Panc1 (cell line): ENCODE data around the gene NDUFA11. TPM values are rescaled to one million over a fixed set of nuclear protein-coding genes. Genes with fewer than 3 reads are reported as not detected.

Experiments
- ATAC-seq: fragments of 200-7000 bp; cut with Tn5 transposase; 2 replicates; pipeline ENCODE4 v1.9.1; 2020; ENCODE audit warnings: mild to moderate bottlenecking, moderate library complexity
- BruUV-seq: library from RNA; stranded (reverse); fragments of 400-500 nt; replicated peaks from 2 replicates; lab custom pipeline; 2021; lab: Mats Ljungman, UMichigan
- CTCF ChIA-PET: fragments of 300-600 bp; sonication (Branson Sonifier 250); formaldehyde crosslinking; loops from one replicate; lab custom pipeline; 2022; ENCODE audit warnings: antibody characterized with exemption; lab: Charles Lee
- POLR2A ChIA-PET: fragments of 300-600 bp; sonication (Branson Sonifier 250); formaldehyde crosslinking; loops from one replicate; lab custom pipeline; 2022; ENCODE audit warnings: antibody characterized with exemption; lab: Charles Lee
- DNase-seq: peaks from one replicate; pipeline ENCODE4 v3.0.0-alpha.2; 2010; ENCODE audit warnings: low read depth, low spot score
- H3K27ac ChIP-seq: 2 replicates; pipeline ENCODE4 v1.5.1; 2011; ENCODE audit warnings: mild to moderate bottlenecking, low read length, inconsistent platforms
- H3K27me3 ChIP-seq: fragments of 200-500 bp; sonication (Bioruptor generic); 2 replicates; pipeline ENCODE4 v1.6.0; 2014; ENCODE audit warnings: low read length, inconsistent platforms; ENCODE audit not compliant: control insufficient read depth, insufficient read depth
- H3K36me3 ChIP-seq: fragments of 200-500 bp; sonication (Bioruptor generic); 2 replicates; pipeline ENCODE4 v1.5.1; 2014; ENCODE audit warnings: inconsistent platforms, mild to moderate bottlenecking, low read length, moderate library complexity; ENCODE audit not compliant: control insufficient read depth, insufficient read depth
- H3K4me1 ChIP-seq: 2 replicates; pipeline ENCODE4 v1.5.1; 2011; ENCODE audit warnings: inconsistent platforms, mild to moderate bottlenecking, low read length, moderate library complexity; ENCODE audit not compliant: control insufficient read depth, insufficient read depth
- H3K4me3 ChIP-seq, 2 experiments: 2 replicates each; pipeline ENCODE4 v1.5.1; 2011 to 2012; ENCODE audit warnings: low read depth in 2 of 2, low read length in 2 of 2, mild to moderate bottlenecking in 2 of 2, inconsistent platforms in 1 of 2, moderate library complexity in 1 of 2
- H3K9me3 ChIP-seq: fragments of 200-500 bp; sonication (Bioruptor generic); 2 replicates; pipeline ENCODE4 v1.5.1; 2014; ENCODE audit warnings: low read depth, mild to moderate bottlenecking, inconsistent platforms, low read length, moderate library complexity; ENCODE audit not compliant: control insufficient read depth, insufficient read depth
- POLR2AphosphoS5 ChIP-seq: IDR thresholded peaks from 2 replicates; pipeline ENCODE4 v1.6.1; 2012; ENCODE audit warnings: mild to moderate bottlenecking, low read depth, low read length, moderate library complexity
- SIN3A ChIP-seq: IDR thresholded peaks from 2 replicates; pipeline ENCODE4 v1.6.1; 2012; ENCODE audit warnings: low read depth, mild to moderate bottlenecking, low read length, moderate library complexity, borderline replicate concordance; ENCODE audit not compliant: insufficient read depth
- TCF7L2 ChIP-seq: IDR thresholded peaks from 2 replicates; pipeline ENCODE4 v1.6.1; 2011; ENCODE audit warnings: mild to moderate bottlenecking, low read depth, low read length, inconsistent platforms
- in situ Hi-C: cut with HindIII; loops from 2 replicates; pipeline ENCODE4 v1.10.0; 2016; ENCODE audit warnings: low sequenced_read_pairs, low pct_unique_long_range_greater_than_20kb
- intact Hi-C: fragments of 100-400 bp; cut with micrococcal nuclease; formaldehyde crosslinking; loops from one replicate; pipeline ENCODE4 v1.10.0; 2022; ENCODE audit not compliant: unreplicated experiment
- total RNA-seq: library from RNA; stranded (reverse); gene quantifications from one replicate; pipeline ENCODE4 v1.2.1, GENCODE V29; 2021; ENCODE audit not compliant: unreplicated experiment
- TF ChIP-seq, protein P1 (sequence below): fragments of 450-650 bp; IDR thresholded peaks from 2 replicates; pipeline ENCODE4 v1.5.1; 2017; ENCODE audit warnings: mild to moderate bottlenecking
- TF ChIP-seq, protein P2 (sequence below), 2 experiments: IDR thresholded peaks; 2 replicates each; pipeline ENCODE4 v1.6.1; 2011 to 2012; ENCODE audit warnings: low read depth in 2 of 2, control low read depth in 1 of 2, low read length in 1 of 2, mild to moderate bottlenecking in 1 of 2, moderate library complexity in 1 of 2; ENCODE audit not compliant: insufficient read depth in 1 of 2

Gene NDUFA11
- total RNA-seq, 1 experiment from 2014 or later = 242 TPM

DNA sequence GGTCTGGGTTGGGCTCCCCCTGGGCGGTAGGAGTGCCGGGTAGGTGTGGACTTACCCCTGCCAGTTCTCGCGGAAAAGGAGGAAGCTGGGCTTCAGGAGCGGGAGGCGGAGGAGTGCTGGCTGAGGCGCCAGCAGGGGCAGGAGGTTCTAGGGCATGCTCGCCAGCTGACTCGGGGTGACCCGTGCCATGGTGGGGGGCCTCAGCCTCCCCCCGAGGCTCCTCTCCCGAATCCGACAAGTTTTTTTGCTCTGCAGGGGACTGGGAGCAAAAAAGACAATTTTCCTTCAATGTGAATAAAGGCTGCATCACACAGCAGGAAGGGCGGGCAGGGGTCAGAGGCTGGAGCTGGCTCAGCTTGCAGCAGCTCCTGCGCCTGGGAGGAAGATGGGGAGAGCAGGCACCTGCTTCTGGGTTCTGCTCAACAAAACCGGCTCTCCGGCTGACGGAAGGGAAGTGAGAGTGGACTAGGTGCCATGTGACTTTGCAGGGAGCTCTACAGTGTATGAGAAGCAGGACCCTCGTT is 47.8 kb upstream of the NDUFA11 start (continued):
- TF ChIP-seq SIN3A = no peak

- ChIA-PET POLR2A (no interaction called here), CTCF (no interaction called here)
- no peak for DNase-seq
- BruUV-seq = TSS peak; percentile 46
- Histone ChIP-seq H3K9me3 (no peaks in the 10 kb centered on the region), H3K27ac (no peak overlapping the region), H3K36me3 (no peaks in the 10 kb centered on the region), H3K4me3 (no peak overlapping the region), H3K27me3 (no peaks in the 10 kb centered on the region), H3K4me1 (peaks cover 17% of the 10 kb centered on the region)
- in situ Hi-C loops = no loop called here
- intact Hi-C loops = no loop called here
- TF ChIP-seq, protein P1, sequence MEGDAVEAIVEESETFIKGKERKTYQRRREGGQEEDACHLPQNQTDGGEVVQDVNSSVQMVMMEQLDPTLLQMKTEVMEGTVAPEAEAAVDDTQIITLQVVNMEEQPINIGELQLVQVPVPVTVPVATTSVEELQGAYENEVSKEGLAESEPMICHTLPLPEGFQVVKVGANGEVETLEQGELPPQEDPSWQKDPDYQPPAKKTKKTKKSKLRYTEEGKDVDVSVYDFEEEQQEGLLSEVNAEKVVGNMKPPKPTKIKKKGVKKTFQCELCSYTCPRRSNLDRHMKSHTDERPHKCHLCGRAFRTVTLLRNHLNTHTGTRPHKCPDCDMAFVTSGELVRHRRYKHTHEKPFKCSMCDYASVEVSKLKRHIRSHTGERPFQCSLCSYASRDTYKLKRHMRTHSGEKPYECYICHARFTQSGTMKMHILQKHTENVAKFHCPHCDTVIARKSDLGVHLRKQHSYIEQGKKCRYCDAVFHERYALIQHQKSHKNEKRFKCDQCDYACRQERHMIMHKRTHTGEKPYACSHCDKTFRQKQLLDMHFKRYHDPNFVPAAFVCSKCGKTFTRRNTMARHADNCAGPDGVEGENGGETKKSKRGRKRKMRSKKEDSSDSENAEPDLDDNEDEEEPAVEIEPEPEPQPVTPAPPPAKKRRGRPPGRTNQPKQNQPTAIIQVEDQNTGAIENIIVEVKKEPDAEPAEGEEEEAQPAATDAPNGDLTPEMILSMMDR = no peak
- TF ChIP-seq TCF7L2 = no peak
- TF ChIP-seq, protein P2, sequence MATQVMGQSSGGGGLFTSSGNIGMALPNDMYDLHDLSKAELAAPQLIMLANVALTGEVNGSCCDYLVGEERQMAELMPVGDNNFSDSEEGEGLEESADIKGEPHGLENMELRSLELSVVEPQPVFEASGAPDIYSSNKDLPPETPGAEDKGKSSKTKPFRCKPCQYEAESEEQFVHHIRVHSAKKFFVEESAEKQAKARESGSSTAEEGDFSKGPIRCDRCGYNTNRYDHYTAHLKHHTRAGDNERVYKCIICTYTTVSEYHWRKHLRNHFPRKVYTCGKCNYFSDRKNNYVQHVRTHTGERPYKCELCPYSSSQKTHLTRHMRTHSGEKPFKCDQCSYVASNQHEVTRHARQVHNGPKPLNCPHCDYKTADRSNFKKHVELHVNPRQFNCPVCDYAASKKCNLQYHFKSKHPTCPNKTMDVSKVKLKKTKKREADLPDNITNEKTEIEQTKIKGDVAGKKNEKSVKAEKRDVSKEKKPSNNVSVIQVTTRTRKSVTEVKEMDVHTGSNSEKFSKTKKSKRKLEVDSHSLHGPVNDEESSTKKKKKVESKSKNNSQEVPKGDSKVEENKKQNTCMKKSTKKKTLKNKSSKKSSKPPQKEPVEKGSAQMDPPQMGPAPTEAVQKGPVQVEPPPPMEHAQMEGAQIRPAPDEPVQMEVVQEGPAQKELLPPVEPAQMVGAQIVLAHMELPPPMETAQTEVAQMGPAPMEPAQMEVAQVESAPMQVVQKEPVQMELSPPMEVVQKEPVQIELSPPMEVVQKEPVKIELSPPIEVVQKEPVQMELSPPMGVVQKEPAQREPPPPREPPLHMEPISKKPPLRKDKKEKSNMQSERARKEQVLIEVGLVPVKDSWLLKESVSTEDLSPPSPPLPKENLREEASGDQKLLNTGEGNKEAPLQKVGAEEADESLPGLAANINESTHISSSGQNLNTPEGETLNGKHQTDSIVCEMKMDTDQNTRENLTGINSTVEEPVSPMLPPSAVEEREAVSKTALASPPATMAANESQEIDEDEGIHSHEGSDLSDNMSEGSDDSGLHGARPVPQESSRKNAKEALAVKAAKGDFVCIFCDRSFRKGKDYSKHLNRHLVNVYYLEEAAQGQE (IDR thresholded peaks at IDR 0.05; ENCODE audit: insufficient read depth in 1 of 2, low read depth in 2 of 2, low read length in 1 of 2) = no peak
- no peak for ATAC-seq
Measured at GRCh38 chr19:5950741-5951140, 47.2 kb upstream of the NDUFA11 start.

- no peak for DNase-seq
- Histone ChIP-seq H3K36me3 (no peaks in the 10 kb centered on the region), H3K4me3 (no peak overlapping the region), H3K27ac (no peak overlapping the region), H3K4me1 (peaks cover 9% of the 10 kb centered on the region), H3K9me3 (no peaks in the 10 kb centered on the region), H3K27me3 (no peaks in the 10 kb centered on the region)
- CTCF ChIA-PET = no interaction called here
- TF ChIP-seq POLR2AphosphoS5 (no peak), TCF7L2 (no peak), SIN3A (no peak)
- TF ChIP-seq, protein P1 = no peak
- TF ChIP-seq, protein P2 (IDR thresholded peaks at IDR 0.05; ENCODE audit: insufficient read depth in 1 of 2, low read depth in 2 of 2, low read length in 1 of 2) = no peak
- POLR2A ChIA-PET = no interaction called here
- no peak for ATAC-seq
- intact Hi-C loops (no loop called here), in situ Hi-C loops (no loop called here)
- BruUV-seq = no TSS peak
Measured at GRCh38 chr19:5949792-5950305, 46.3 kb upstream of the NDUFA11 start.
